SK-N-SH treated with all-trans-retinoic acid at 6 μM for 48 hours (cell line): ENCODE measurements around the gene ZDHHC11B.

Experiments
- ESRRG ChIP-seq: fragments of 250-450 bp; sonication (Bioruptor Pico); IDR thresholded peaks from 2 replicates; pipeline ENCODE4 v1.6.1; 2021; ENCODE audit warnings: mild to moderate bottlenecking
- PATZ1 ChIP-seq: fragments of 250-450 bp; sonication (Bioruptor Pico); IDR thresholded peaks from 2 replicates; pipeline ENCODE4 v1.8.0; 2020; ENCODE audit warnings: mild to moderate bottlenecking, moderate library complexity, borderline replicate concordance
- RARB ChIP-seq: fragments of 250-450 bp; sonication (Bioruptor Pico); IDR thresholded peaks from 2 replicates; pipeline ENCODE4 v1.8.0; 2021; ENCODE audit warnings: mild to moderate bottlenecking, moderate library complexity
- ZC3H10 ChIP-seq: fragments of 250-450 bp; sonication (Bioruptor Pico); IDR thresholded peaks from 2 replicates; pipeline ENCODE4 v1.5.1; 2021; ENCODE audit warnings: mild to moderate bottlenecking, moderate library complexity

GRCh38 chr5:757931-758697 is 26.4 kb downstream of the ZDHHC11B start:
- no peak for TF ChIP-seq PATZ1 (CRISPR knock-in tag)
- TF ChIP-seq ESRRG (CRISPR knock-in tag): no peak
- TF ChIP-seq ZC3H10 (CRISPR knock-in tag): no peak
- TF ChIP-seq RARB (CRISPR knock-in tag): no peak
